Smooth muscle cell (in vitro differentiated cells): ENCODE data around the gene SCAMP1. TPM values are rescaled to one million over a fixed set of nuclear protein-coding genes. Genes with fewer than 3 reads are reported as not detected.

ENCODE experiments used
- DNase-seq: peaks from one replicate; lab custom pipeline; 2025; ENCODE audit not compliant: unreplicated experiment; lab: John Stamatoyannopoulos, UW
- H2AFZ ChIP-seq: fragments of 200-600 bp; sonication (generic); 2 replicates; pipeline ENCODE4 v1.6.0; 2016; ENCODE audit warnings: antibody characterized with exemption, low read depth, mild to moderate bottlenecking
- H3F3A ChIP-seq: fragments of 200-600 bp; sonication (generic); 2 replicates; pipeline ENCODE4 v1.6.0; 2017; ENCODE audit warnings: antibody characterized with exemption, low read depth
- H3K27ac ChIP-seq: fragments of 200-600 bp; sonication (generic); 2 replicates; pipeline ENCODE4 v1.5.1; 2016; ENCODE audit warnings: low read depth, mild to moderate bottlenecking
- H3K27me3 ChIP-seq: fragments of 200-600 bp; sonication (generic); 2 replicates; pipeline ENCODE4 v1.6.1; 2016; ENCODE audit warnings: low read depth, mild to moderate bottlenecking
- H3K36me3 ChIP-seq: fragments of 200-600 bp; sonication (generic); 2 replicates; pipeline ENCODE4 v1.5.1; 2016; ENCODE audit warnings: low read depth
- H3K4me1 ChIP-seq: fragments of 200-600 bp; sonication (generic); 2 replicates; pipeline ENCODE4 v1.5.1; 2016; ENCODE audit warnings: low read depth
- H3K4me2 ChIP-seq: fragments of 200-600 bp; sonication (generic); 2 replicates; pipeline ENCODE4 v1.6.0; 2016; ENCODE audit warnings: mild to moderate bottlenecking
- H3K4me3 ChIP-seq: fragments of 200-600 bp; sonication (generic); 2 replicates; pipeline ENCODE4 v1.5.1; 2016; ENCODE audit warnings: mild to moderate bottlenecking
- H3K79me2 ChIP-seq: fragments of 200-600 bp; sonication (generic); 2 replicates; pipeline ENCODE4 v1.6.0; 2016; ENCODE audit warnings: low read depth, mild to moderate bottlenecking
- H3K9ac ChIP-seq: fragments of 200-600 bp; sonication (generic); 2 replicates; pipeline ENCODE4 v1.6.0; 2016; ENCODE audit warnings: low read depth
- H3K9me3 ChIP-seq: fragments of 200-600 bp; sonication (generic); replicated peaks from 2 replicates; pipeline ENCODE4 v1.5.1; 2016; ENCODE audit warnings: low read depth
- H4K20me1 ChIP-seq: fragments of 200-600 bp; sonication (generic); 2 replicates; pipeline ENCODE4 v1.6.0; 2016; ENCODE audit warnings: low read depth
- WGBS: methylation state at CpG from one replicate; pipeline ENCODE4 v1.1.7; 2016; ENCODE audit warnings: low lambda C conversion rate; 5-methylcytosine and 5-hydroxymethylcytosine counted together
- polyA plus RNA-seq: library from polyadenylated mRNA; unstranded; fragments of >200 nt; fragmentation: Nextera tagmentation; extraction: Ambion mirVana; gene quantifications from 2 replicates; pipeline ENCODE4 v1.2.1, GENCODE V29; 2016
- total RNA-seq: library from RNA; depleted of rRNA; stranded (reverse); fragments of >200 nt; gene quantifications from 2 replicates; pipeline ENCODE4 v1.2.3, GENCODE V29; 2014
- TF ChIP-seq, protein P1 (sequence below): fragments of 200-600 bp; sonication (generic); IDR thresholded peaks from 2 replicates; pipeline ENCODE4 v1.5.1; 2017; ENCODE audit warnings: borderline replicate concordance, mild to moderate bottlenecking, antibody characterized with exemption; ENCODE audit not compliant: insufficient read depth, poor library complexity, severe bottlenecking

SCAMP1 gene
- total and polyA plus RNA-seq, 2 experiments from 2014 or later: 21.0 to 45.6 TPM

DNA sequence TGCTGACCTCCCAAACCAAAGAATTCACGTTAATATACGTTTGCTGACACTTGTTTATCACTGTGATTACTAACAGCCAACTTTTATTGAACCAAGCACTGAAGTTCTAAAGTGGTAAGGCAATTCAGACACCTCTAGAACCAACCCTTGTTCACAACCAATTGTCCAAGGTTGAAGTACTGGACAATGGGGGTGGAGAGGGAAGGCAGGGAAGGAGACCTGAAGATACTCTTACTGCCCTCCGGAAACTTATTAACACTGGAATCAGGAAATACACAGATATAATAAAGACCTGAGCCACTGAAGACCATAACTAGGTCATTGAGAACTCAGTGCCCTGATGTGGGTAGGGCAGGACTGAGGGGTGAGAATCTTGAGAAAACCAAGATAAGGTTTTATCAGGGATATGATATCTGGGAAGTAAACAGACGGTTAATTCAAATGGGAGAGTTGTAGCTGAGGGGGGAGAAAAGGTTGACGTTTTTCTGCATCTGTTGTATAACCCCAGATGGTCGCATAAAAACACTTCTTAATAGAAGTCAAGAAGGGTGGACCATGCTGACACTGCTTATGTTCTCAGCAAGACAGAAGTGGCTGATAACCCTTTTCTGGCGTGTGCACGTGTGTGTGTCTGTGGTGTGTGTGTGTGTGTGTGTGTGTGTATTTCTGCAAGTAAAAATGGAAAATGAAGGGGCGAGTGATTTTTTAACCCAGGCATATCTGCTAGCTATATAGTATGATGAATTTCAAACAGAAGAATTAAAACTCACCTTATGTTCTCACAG is 162.3 kb downstream of the SCAMP1 start:
- peaks cover 22% of the 10 kb centered on the region for H3K4me1 ChIP-seq
- 66% methylated on average over 9 of the region's 9 CpGs for WGBS

DNA sequence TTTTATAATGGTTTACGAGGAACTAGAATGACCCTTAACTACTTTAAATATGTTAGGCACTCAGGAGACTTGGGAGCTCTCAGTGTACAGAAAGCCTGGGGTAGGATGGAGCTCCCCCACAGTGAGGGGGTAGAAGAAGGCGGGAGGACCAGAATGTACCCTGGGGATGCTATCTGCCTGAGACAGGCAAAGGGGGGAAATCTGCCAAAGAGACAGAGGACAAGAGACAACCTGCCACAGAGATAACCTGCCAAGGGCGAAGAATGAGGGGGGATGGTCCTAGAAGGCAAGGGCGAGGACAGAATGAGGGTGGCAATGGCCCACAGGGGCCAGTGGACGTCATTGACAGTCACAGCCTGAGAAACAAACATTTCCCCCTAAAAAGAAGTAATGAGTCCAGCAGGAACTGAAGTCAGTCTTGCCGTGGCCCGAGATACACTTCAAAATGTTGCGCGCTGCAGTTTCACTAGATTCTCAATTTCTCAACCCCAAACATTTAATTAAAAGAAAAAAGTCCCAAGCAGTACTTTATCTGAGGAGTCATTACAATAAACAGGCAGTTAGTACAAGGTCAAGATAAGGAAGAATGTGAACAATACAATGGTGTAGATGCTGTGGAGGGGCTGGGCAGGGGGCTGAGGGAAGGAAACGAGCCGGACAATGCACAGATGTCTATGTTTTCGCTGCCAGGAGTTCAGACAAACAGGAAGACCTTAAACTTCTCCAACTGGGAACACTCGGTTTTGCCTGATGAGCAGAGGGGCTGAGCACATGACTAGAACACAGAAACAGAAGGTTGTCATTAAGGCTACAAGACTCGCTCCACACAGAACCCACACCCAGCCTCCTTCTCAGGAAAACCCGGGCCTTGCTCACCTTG is 163.1 kb downstream of the SCAMP1 start:
- 85% methylated on average over 15 of the region's 15 CpGs for WGBS
- Histone ChIP-seq H3K4me1 (peaks cover 21% of the 10 kb centered on the region), H3K27me3 (no peaks in the 10 kb centered on the region), H3K4me2 (no peak overlapping the region), H3K4me3 (no peak overlapping the region), H4K20me1 (no peaks in the 10 kb centered on the region), H3K79me2 (peaks cover 45% of the 10 kb centered on the region), H3F3A (peaks cover 12% of the 10 kb centered on the region), H3K36me3 (no peaks in the 10 kb centered on the region), H3K9me3 (no peaks in the 10 kb centered on the region), H3K27ac (no peak overlapping the region), H2AFZ (no peak overlapping the region), H3K9ac (no peak overlapping the region)
- DNase-seq: no peak
- TF ChIP-seq, protein P1, sequence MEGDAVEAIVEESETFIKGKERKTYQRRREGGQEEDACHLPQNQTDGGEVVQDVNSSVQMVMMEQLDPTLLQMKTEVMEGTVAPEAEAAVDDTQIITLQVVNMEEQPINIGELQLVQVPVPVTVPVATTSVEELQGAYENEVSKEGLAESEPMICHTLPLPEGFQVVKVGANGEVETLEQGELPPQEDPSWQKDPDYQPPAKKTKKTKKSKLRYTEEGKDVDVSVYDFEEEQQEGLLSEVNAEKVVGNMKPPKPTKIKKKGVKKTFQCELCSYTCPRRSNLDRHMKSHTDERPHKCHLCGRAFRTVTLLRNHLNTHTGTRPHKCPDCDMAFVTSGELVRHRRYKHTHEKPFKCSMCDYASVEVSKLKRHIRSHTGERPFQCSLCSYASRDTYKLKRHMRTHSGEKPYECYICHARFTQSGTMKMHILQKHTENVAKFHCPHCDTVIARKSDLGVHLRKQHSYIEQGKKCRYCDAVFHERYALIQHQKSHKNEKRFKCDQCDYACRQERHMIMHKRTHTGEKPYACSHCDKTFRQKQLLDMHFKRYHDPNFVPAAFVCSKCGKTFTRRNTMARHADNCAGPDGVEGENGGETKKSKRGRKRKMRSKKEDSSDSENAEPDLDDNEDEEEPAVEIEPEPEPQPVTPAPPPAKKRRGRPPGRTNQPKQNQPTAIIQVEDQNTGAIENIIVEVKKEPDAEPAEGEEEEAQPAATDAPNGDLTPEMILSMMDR: no peak

More for the DNA sequence above, 162.3 kb downstream of the SCAMP1 start:
- H3K4me2 ChIP-seq: no peak overlapping the region
- peaks cover 11% of the 10 kb centered on the region for H3F3A ChIP-seq
- H3K27me3 ChIP-seq: no peaks in the 10 kb centered on the region
- no peaks in the 10 kb centered on the region for H3K36me3 ChIP-seq
- no peak overlapping the region for H3K4me3 ChIP-seq
- peaks cover 50% of the 10 kb centered on the region for H3K79me2 ChIP-seq
- H3K27ac ChIP-seq: no peak overlapping the region
- TF ChIP-seq, protein P1: no peak
- H4K20me1 ChIP-seq: no peaks in the 10 kb centered on the region
- no peak overlapping the region for H3K9ac ChIP-seq
- no peak overlapping the region for H2AFZ ChIP-seq
- no peak for DNase-seq
- H3K9me3 ChIP-seq: no peaks in the 10 kb centered on the region

DNA sequence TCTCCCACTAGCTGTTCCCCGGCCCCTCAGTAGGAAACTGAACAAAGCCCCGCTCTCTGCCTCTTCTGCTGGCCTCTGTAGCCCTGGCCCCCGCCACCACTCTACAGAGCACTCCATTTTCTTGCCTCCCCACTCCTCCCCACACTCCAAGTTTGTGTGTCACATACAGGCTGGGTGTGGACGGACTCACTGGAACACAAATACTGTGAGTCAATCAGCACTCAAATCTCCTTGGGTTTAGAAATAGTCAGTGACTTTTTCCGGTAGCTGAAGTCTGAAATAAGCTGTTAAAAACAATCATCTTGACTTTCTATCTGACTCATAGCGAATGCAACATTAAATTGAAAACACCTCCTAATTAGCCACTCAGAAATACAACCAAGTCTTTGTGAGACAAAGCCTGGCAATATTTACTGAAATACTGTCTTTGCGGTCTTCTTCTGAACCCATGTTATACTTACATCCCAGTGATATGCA is 165.7 kb downstream of the SCAMP1 start:
- H3K27ac ChIP-seq: peak overlapping the region; percentile 97
- H3K9ac ChIP-seq: peak overlapping the region; percentile 89
- H3K4me2 ChIP-seq: peak overlapping the region; percentile 71
- no peak overlapping the region for H3K4me3 ChIP-seq
- peaks cover 16% of the 10 kb centered on the region for H3K4me1 ChIP-seq
- no peak overlapping the region for H2AFZ ChIP-seq
- no peak for DNase-seq
- H4K20me1 ChIP-seq: no peaks in the 10 kb centered on the region
- H3K27me3 ChIP-seq: no peaks in the 10 kb centered on the region
- peaks cover 36% of the 10 kb centered on the region for H3K79me2 ChIP-seq
- 49% methylated on average over 7 of the region's 7 CpGs for WGBS
- TF ChIP-seq, protein P1: no peak
- H3F3A ChIP-seq: peaks cover 16% of the 10 kb centered on the region
- H3K9me3 ChIP-seq: no peaks in the 10 kb centered on the region
- no peaks in the 10 kb centered on the region for H3K36me3 ChIP-seq
